OCI-LY3 (cell line): ENCODE results near the gene ESPL1.

ENCODE experiments used
- H2AFZ ChIP-seq: fragments of 200-600, 300-600 bp; shearing (Covaris generic); 2 replicates; pipeline ENCODE4 v1.6.0; 2014; ENCODE audit warnings: antibody characterized with exemption, low read depth, low read length
- H3K27ac ChIP-seq: fragments of 200-600, 300-600 bp; sonication (generic); 2 replicates; pipeline ENCODE4 v1.5.1; 2014; ENCODE audit warnings: mild to moderate bottlenecking, low read length, moderate library complexity, mixed read lengths
- H3K27me3 ChIP-seq: fragments of 200-600, 300-600 bp; sonication (generic); 2 replicates; pipeline ENCODE4 v1.6.1; 2014; ENCODE audit warnings: low read depth, low read length, mixed read lengths
- H3K36me3 ChIP-seq: fragments of 200-600, 300-600 bp; sonication (generic); replicated peaks from 2 replicates; pipeline ENCODE3; 2014; ENCODE audit warnings: low read depth, low read length, mixed read lengths
- H3K4me1 ChIP-seq: fragments of 300-600, 200-600 bp; sonication (generic); 2 replicates; pipeline ENCODE4 v1.6.1; 2014; ENCODE audit warnings: low read length, mixed read lengths
- H3K4me2 ChIP-seq: fragments of 200-600, 300-600 bp; sonication (generic); 2 replicates; pipeline ENCODE4 v1.6.1; 2014; ENCODE audit warnings: low read length, mixed read lengths
- H3K4me3 ChIP-seq: fragments of 300-600, 200-600 bp; sonication (generic); 2 replicates; pipeline ENCODE4 v1.5.1; 2014; ENCODE audit warnings: antibody characterized with exemption, mild to moderate bottlenecking, low read length, moderate library complexity
- H3K79me2 ChIP-seq: fragments of 300-600, 200-600 bp; shearing (Covaris generic); 2 replicates; pipeline ENCODE4 v1.6.1; 2014; ENCODE audit warnings: mild to moderate bottlenecking, low read length, mixed read lengths
- H3K9ac ChIP-seq: fragments of 300-600, 200-600 bp; shearing (Covaris generic); 2 replicates; pipeline ENCODE4 v1.6.0; 2014; ENCODE audit warnings: mild to moderate bottlenecking, low read length, moderate library complexity
- H3K9me3 ChIP-seq: fragments of 200-600, 300-600 bp; shearing (Covaris generic); 2 replicates; pipeline ENCODE4 v1.6.1; 2014; ENCODE audit warnings: low read length, mixed read lengths; ENCODE audit not compliant: insufficient read depth
- H4K20me1 ChIP-seq: fragments of 200-600, 300-600 bp; sonication (generic); 2 replicates; pipeline ENCODE4 v1.6.1; 2016; ENCODE audit warnings: low read length, mixed read lengths; ENCODE audit not compliant: insufficient read depth
- CTCF ChIP-seq: fragments of 200-600, 300-600 bp; sonication (generic); IDR thresholded peaks from 2 replicates; pipeline ENCODE4 v1.5.1; 2014; ENCODE audit warnings: antibody characterized with exemption, low read length, low read depth
- EZH2phosphoT487 ChIP-seq: fragments of 200-600 bp; shearing (Covaris generic); IDR thresholded peaks from 2 replicates; pipeline ENCODE4 v1.6.1; 2018; ENCODE audit warnings: antibody characterized with exemption, mixed run types, low read depth

ESPL1 gene

GRCh38 chr12:53225635-53226424 is 42.3 kb upstream of the ESPL1 start:
- Histone ChIP-seq H4K20me1 (no peaks in the 10 kb centered on the region), H3K9ac (no peak overlapping the region), H3K9me3 (no peaks in the 10 kb centered on the region), H3K4me2 (no peak overlapping the region), H3K36me3 (no peaks in the 10 kb centered on the region), H3K4me3 (no peak overlapping the region), H3K4me1 (peaks cover 6% of the 10 kb centered on the region), H3K27me3 (no peaks in the 10 kb centered on the region), H3K27ac (no peak overlapping the region), H2AFZ (no peak overlapping the region), H3K79me2 (no peaks in the 10 kb centered on the region)
- no peak for TF ChIP-seq EZH2phosphoT487
- no peak for TF ChIP-seq CTCF

- H3K27ac ChIP-seq, result no peak overlapping the region
- no peak overlapping the region for H2AFZ ChIP-seq
- no peaks in the 10 kb centered on the region for H3K36me3 ChIP-seq
- no peak overlapping the region for H3K9ac ChIP-seq
- no peaks in the 10 kb centered on the region for H3K9me3 ChIP-seq
- no peak for TF ChIP-seq EZH2phosphoT487
- no peak for TF ChIP-seq CTCF
- H3K27me3 ChIP-seq, result no peaks in the 10 kb centered on the region
- H4K20me1 ChIP-seq, result no peaks in the 10 kb centered on the region
- peaks cover 13% of the 10 kb centered on the region for H3K4me1 ChIP-seq
- H3K4me2 ChIP-seq, result no peak overlapping the region
- no peaks in the 10 kb centered on the region for H3K79me2 ChIP-seq
- no peak overlapping the region for H3K4me3 ChIP-seq
These were observed 41.3 kb upstream of the ESPL1 start for GRCh38 chr12:53226815-53227214.

- Histone ChIP-seq H3K27me3 (no peaks in the 10 kb centered on the region), H4K20me1 (no peaks in the 10 kb centered on the region), H3K4me2 (no peak overlapping the region), H3K27ac (no peak overlapping the region), H3K4me1 (peaks cover 8% of the 10 kb centered on the region), H3K9ac (no peak overlapping the region), H3K36me3 (no peaks in the 10 kb centered on the region), H3K79me2 (no peaks in the 10 kb centered on the region), H3K9me3 (no peaks in the 10 kb centered on the region), H3K4me3 (no peak overlapping the region), H2AFZ (no peak overlapping the region)
- TF ChIP-seq CTCF (no peak), EZH2phosphoT487 (no peak)
These were observed 40.8 kb upstream of the ESPL1 start for GRCh38 chr12:53227341-53227740.

- no peaks in the 10 kb centered on the region for H4K20me1 ChIP-seq
- H3K27me3 ChIP-seq, result no peaks in the 10 kb centered on the region
- no peaks in the 10 kb centered on the region for H3K9me3 ChIP-seq
- H3K4me2 ChIP-seq, result no peak overlapping the region
- H3K36me3 ChIP-seq, result no peaks in the 10 kb centered on the region
- no peak overlapping the region for H2AFZ ChIP-seq
- H3K4me1 ChIP-seq, result peaks cover 11% of the 10 kb centered on the region
- H3K9ac ChIP-seq, result no peak overlapping the region
- no peak overlapping the region for H3K4me3 ChIP-seq
- no peak overlapping the region for H3K27ac ChIP-seq
- TF ChIP-seq CTCF (no peak), EZH2phosphoT487 (no peak)
- no peaks in the 10 kb centered on the region for H3K79me2 ChIP-seq
These were observed 40.3 kb upstream of the ESPL1 start for GRCh38 chr12:53227836-53228235.
